Measurements from ENCODE around the gene ERBB2.
"Not testable (repeated sequence)": the region's sequence is repeated elsewhere in the genome, so short reads cannot be mapped to it uniquely, and the experiment has no call there.

The ERBB2 gene

DNA sequence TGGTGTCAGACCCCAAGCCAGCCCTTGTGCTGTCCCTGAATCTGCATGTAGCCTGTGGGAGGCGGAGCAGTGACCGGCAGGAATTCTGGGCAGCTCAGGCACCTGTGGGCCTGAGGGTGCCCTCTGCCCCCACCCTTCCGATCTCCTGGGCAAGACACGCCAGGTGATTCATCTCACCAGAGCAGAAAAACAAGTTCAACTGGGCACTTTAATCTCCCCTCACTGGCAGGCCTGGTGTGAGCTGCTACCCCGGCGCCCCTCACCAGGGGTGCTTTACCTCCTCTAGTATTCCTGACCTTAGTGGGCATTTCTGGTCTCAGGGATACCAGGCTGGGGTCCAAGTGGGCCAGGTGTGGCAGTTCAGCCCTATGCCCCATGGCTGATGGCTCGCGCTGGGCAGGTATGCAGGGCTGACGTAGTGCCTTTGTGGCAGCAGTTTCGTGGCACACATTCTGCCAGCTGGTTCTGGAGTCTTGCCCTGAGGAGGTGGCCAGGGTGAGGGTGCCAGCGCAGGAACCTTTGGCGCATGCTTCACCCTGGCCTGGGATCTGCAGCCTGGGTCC is 6.0 kb downstream of the ERBB2 start:
- no peak for FAIRE-seq

GRCh38 chr17:39706383-39706782 is 6.5 kb downstream of the ERBB2 start:
- no peak for FAIRE-seq

GRCh38 chr17:39706921-39707337 is 7.1 kb downstream of the ERBB2 start:
- FAIRE-seq, result no peak

- FAIRE-seq, result no peak
These were observed 9.6 kb downstream of the ERBB2 start for GRCh38 chr17:39709319-39709997.

GRCh38 chr17:39709998-39710964 is 10.4 kb downstream of the ERBB2 start:
- FAIRE-seq, result no peak

DNA sequence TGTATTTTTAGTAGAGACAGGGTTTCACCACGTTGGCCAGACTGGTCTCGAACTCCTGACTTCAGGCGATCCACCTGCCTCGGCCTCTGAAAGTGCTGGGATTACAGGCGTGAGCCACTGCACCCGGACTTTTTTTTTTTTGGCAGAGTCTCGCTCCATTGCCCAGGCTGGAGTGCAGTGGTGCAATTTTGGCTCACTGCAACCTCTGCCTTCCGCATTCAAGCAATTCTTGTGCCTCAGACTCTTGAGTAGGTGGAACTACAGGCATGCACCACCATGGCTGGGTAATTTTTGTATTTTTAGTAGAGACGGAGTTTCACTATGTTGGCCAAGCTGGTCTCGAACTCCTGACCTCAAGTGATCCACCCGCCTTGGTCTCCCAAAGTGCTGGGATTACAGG is 11.2 kb downstream of the ERBB2 start:
- FAIRE-seq, result not testable (repeated sequence)

DNA sequence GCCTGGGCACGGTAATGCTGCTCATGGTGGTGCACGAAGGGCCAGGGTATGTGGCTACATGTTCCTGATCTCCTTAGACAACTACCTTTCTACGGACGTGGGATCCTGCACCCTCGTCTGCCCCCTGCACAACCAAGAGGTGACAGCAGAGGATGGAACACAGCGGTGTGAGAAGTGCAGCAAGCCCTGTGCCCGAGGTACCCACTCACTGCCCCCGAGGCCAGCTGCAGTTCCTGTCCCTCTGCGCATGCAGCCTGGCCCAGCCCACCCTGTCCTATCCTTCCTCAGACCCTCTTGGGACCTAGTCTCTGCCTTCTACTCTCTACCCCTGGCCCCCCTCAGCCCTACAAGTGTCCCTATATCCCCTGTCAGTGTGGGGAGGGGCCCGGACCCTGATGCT is 12.0 kb downstream of the ERBB2 start:
- FAIRE-seq, result no peak

GRCh38 chr17:39714234-39714633 is 14.4 kb downstream of the ERBB2 start:
- FAIRE-seq, result no peak

DNA sequence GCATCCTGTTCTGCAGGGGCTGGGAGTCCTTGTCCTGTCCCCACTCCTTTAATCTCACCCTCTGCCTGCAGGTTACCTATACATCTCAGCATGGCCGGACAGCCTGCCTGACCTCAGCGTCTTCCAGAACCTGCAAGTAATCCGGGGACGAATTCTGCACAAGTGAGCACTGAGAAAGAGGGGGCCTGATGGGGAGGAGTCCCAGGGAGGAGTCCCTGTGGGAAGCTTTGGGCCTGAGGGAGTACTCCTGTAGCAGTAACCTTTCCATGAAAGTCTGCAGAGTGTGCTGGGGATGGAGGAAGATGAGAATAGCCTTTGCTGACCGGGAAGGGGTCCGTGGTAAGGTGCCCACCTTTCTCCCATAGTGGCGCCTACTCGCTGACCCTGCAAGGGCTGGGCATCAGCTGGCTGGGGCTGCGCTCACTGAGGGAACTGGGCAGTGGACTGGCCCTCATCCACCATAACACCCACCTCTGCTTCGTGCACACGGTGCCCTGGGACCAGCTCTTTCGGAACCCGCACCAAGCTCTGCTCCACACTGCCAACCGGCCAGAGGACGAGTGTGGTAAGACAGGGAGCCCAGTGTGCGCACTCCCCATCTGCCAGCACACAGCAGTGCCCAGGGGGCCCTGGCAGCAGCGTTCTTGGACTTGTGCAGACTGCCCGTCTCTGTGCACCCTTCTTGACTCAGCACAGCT is 15.7 kb downstream of the ERBB2 start:
- FAIRE-seq, result no peak

- FAIRE-seq, result no peak
These were observed 16.4 kb downstream of the ERBB2 start for GRCh38 chr17:39716073-39716818.

DNA sequence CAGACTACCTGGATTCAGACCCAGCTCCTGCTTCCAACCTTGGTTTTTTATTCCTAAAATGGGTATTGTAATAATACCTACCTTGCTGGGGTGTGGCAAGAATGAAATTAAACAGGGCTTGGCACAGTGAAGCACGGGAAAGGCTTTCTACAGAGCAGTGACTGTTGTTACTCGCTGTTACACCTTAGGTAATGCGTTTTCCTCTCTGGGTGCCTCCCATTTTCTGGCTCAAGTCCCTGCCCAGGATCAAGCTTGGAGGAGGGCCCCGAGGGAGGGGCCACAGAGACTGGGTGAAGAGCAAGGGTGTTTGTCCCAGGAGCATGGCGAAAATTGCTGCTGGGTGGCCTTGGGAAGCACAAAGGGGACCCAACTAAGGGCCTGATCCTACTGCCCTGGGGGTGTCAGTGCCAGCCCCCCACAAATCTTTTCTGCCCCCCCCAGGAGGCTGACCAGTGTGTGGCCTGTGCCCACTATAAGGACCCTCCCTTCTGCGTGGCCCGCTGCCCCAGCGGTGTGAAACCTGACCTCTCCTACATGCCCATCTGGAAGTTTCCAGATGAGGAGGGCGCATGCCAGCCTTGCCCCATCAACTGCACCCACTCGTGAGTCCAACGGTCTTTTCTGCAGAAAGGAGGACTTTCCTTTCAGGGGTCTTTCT is 17.1 kb downstream of the ERBB2 start:
- no peak for FAIRE-seq

- FAIRE-seq, result no peak
These were observed 17.8 kb downstream of the ERBB2 start for GRCh38 chr17:39717660-39718059.

- FAIRE-seq, result no peak
These were observed 19.9 kb downstream of the ERBB2 start for GRCh38 chr17:39719563-39720355.

- no peak for FAIRE-seq
These were observed 22.2 kb downstream of the ERBB2 start for GRCh38 chr17:39722104-39722503.

DNA sequence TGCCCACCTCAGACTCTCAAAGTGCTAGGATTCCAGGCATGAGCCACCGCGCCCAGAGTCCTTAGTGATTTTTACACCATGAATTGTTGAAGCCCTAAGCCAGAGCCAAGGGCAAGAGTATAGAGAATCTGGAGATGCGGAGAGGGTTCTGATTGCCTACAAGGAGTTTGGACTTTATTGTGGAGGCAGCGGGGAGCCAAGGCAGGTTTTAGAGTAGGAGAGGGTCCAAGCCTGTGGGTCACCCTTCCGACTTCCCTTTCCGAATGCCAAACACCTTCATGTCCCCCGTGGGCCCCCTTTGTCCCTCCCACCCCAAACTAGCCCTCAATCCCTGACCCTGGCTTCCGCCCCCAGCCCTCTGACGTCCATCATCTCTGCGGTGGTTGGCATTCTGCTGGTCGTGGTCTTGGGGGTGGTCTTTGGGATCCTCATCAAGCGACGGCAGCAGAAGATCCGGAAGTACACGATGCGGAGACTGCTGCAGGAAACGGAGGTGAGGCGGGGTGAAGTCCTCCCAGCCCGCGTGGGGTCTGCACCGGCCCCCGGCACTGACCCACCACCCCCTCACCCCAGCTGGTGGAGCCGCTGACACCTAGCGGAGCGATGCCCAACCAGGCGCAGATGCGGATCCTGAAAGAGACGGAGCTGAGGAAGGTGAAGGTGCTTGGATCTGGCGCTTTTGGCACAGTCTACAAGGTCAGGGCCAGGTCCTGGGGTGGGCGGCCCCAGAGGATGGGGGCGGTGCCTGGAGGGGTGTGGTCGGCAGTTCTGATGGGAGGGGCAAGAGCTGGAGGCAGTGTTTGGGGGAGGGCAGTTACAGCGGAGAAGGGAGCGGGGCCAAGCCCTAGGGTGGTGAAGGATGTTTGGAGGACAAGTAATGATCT is 23.3 kb downstream of the ERBB2 start:
- FAIRE-seq, result no peak

GRCh38 chr17:39724731-39725130 is 24.9 kb downstream of the ERBB2 start:
- FAIRE-seq, result no peak

DNA sequence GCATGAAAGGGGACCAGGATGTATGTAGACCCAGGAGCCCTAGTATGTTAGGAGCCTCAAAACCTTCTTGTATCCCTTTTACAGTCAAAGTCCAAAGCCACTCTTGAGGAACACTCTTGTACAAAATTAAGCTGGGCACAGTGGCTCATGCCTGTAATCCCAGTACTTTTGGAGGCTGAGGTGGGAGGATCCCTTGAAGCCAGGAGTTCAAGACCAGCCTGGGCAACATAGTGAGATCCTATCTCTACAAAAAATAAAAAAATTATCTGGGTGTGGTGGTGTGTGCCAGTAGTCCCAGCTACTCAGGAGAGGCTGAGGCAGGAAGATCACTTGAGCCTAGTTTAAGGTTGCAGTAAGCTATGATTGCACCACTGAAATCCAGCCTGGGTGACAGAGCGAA is 26.1 kb downstream of the ERBB2 start:
- FAIRE-seq, result not testable (repeated sequence)

- FAIRE-seq, result no peak
These were observed 26.8 kb downstream of the ERBB2 start for GRCh38 chr17:39726617-39727016.

DNA sequence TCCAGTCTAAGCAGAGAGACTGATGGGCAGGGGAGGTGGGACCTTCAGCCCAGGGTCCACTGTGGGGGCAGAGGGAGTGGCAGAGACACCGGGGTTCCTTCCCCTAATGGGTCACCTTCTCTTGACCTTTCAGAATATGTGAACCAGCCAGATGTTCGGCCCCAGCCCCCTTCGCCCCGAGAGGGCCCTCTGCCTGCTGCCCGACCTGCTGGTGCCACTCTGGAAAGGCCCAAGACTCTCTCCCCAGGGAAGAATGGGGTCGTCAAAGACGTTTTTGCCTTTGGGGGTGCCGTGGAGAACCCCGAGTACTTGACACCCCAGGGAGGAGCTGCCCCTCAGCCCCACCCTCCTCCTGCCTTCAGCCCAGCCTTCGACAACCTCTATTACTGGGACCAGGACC is 27.7 kb downstream of the ERBB2 start:
- no peak for FAIRE-seq

Measured in endometrium (tissue), 2 donors.